Rectal smooth muscle tissue (tissue), 1 donor: ENCODE results near the gene IL36RN.

Experiments
- H3K27ac ChIP-seq: one replicate; pipeline ENCODE4 v1.7.0; 2013; ENCODE audit warnings: low read depth, low read length, inconsistent platforms
- H3K27me3 ChIP-seq: one replicate; pipeline ENCODE4 v1.7.0; 2013; ENCODE audit warnings: low read length; ENCODE audit not compliant: control insufficient read depth, insufficient read depth
- H3K36me3 ChIP-seq: one replicate; pipeline ENCODE4 v1.7.0; 2013; ENCODE audit warnings: low read length; ENCODE audit not compliant: control insufficient read depth, insufficient read depth
- H3K4me1 ChIP-seq: one replicate; pipeline ENCODE4 v1.7.0; 2013; ENCODE audit warnings: low read length; ENCODE audit not compliant: control insufficient read depth, insufficient read depth
- H3K4me3 ChIP-seq: one replicate; pipeline ENCODE4 v1.7.0; 2013; ENCODE audit warnings: low read length
- H3K9ac ChIP-seq: one replicate; pipeline ENCODE4 v1.7.0; 2013; ENCODE audit warnings: low read length

IL36RN gene

GRCh38 chr2:113025737-113026136 is 33.3 kb upstream of the IL36RN start:
- H3K27ac ChIP-seq: no peak overlapping the region
- no peaks in the 10 kb centered on the region for H3K36me3 ChIP-seq
- H3K4me3 ChIP-seq: no peak overlapping the region
- no peak overlapping the region for H3K9ac ChIP-seq
- H3K4me1 ChIP-seq: no peaks in the 10 kb centered on the region
- peaks cover 5% of the 10 kb centered on the region for H3K27me3 ChIP-seq

- Histone ChIP-seq H3K27me3 (peaks cover 5% of the 10 kb centered on the region), H3K36me3 (no peaks in the 10 kb centered on the region), H3K4me1 (no peaks in the 10 kb centered on the region), H3K9ac (no peak overlapping the region), H3K4me3 (no peak overlapping the region), H3K27ac (no peak overlapping the region)
These were observed 31.3 kb upstream of the IL36RN start for GRCh38 chr2:113027691-113028090.

DNA sequence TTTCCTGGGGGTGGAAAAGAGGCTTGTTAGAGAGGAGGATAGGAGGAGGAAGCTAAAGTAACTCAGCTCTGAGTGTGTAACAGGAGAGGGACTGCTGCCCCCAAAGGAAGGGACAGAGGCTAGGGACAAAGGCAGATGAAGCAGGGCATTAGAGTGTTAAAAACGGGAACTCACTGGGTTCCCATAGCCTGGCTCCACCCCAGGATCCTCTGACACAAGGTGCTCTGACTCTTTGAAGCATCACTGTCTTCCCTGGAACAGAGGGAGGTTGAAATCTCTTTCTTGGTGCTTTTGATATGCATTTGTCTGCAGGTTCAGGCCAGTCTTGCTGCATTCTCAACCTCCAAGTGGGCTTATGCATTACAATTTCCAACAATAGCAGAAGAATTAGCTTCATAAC is 30.9 kb upstream of the IL36RN start:
- Histone ChIP-seq H3K9ac (no peak overlapping the region), H3K4me1 (no peaks in the 10 kb centered on the region), H3K4me3 (no peak overlapping the region), H3K36me3 (no peaks in the 10 kb centered on the region), H3K27ac (no peak overlapping the region), H3K27me3 (peaks cover 5% of the 10 kb centered on the region)

DNA sequence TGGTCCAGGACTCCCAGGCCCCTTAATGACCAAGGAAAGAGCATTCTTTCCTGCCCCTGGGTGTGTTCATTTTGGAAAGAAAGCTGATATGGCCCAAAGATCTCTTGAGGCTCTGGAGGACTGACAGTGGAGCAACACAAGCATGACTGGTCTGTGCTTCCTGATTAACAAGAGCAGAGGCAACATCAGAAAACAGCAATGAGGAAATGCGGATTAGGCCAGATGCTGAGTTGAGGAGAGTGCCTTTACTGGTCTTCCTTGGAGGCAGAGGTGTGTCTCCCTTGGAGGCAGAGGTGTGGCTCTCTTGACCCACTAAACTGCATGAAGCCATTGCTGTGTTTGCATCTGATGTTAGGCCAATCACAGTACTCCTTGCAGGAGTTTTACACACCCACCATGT is 26.3 kb upstream of the IL36RN start:
- Histone ChIP-seq H3K36me3 (no peaks in the 10 kb centered on the region), H3K4me1 (no peaks in the 10 kb centered on the region), H3K27ac (no peak overlapping the region), H3K4me3 (no peak overlapping the region), H3K27me3 (peaks cover 5% of the 10 kb centered on the region), H3K9ac (no peak overlapping the region)

DNA sequence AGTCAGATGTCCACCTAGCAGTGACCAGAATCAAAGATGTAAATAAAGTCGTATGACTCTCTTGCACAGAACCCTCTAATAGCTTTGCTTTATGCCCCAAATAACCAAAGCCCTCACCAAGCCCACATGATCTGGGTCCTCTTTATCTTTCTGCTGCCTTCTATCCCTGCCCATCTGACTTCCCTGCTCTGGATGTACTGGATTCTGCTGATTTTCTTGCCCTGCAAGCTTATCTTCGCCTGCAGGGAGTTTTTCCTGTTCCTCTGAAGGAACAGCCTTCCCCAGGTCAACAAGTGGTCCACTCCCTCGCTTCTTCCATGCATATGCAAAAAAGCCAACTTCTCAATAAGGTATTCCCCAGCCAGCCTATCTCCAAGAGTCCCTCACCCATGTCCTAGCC is 25.0 kb upstream of the IL36RN start:
- H3K4me3 ChIP-seq: no peak overlapping the region
- H3K27ac ChIP-seq: no peak overlapping the region
- H3K36me3 ChIP-seq: no peaks in the 10 kb centered on the region
- no peak overlapping the region for H3K9ac ChIP-seq
- no peaks in the 10 kb centered on the region for H3K4me1 ChIP-seq
- peaks cover 4% of the 10 kb centered on the region for H3K27me3 ChIP-seq

DNA sequence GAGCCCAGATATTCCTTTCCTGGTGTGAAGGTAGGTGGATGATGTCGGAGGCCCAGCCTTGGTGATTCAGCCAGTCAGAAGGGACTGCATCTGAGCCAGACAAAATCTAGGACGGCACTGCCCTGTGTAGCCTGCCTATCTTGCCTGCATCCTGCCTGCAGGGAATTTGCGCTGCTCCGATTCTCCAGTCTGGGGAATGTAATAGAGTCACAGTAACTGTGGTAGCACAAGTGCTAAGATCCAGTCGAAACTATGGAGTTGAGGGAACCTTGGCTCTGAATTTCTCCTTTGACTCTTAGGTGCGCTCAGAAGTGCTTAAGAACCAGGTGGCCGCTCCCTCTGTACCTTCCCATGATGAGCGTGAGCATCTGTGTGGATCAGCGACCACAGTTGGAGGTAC is 22.2 kb upstream of the IL36RN start:
- no peak overlapping the region for H3K4me3 ChIP-seq

GRCh38 chr2:113038291-113038690 is 20.7 kb upstream of the IL36RN start:
- H3K4me3 ChIP-seq: no peak overlapping the region
- no peaks in the 10 kb centered on the region for H3K4me1 ChIP-seq
- no peak overlapping the region for H3K9ac ChIP-seq
- H3K27ac ChIP-seq: no peak overlapping the region
- no peaks in the 10 kb centered on the region for H3K36me3 ChIP-seq
- no peaks in the 10 kb centered on the region for H3K27me3 ChIP-seq

More for the DNA sequence above, 22.2 kb upstream of the IL36RN start:
- H3K4me1 ChIP-seq: no peaks in the 10 kb centered on the region
- no peak overlapping the region for H3K27ac ChIP-seq
- H3K9ac ChIP-seq: no peak overlapping the region
- no peaks in the 10 kb centered on the region for H3K36me3 ChIP-seq
- H3K27me3 ChIP-seq: no peaks in the 10 kb centered on the region

DNA sequence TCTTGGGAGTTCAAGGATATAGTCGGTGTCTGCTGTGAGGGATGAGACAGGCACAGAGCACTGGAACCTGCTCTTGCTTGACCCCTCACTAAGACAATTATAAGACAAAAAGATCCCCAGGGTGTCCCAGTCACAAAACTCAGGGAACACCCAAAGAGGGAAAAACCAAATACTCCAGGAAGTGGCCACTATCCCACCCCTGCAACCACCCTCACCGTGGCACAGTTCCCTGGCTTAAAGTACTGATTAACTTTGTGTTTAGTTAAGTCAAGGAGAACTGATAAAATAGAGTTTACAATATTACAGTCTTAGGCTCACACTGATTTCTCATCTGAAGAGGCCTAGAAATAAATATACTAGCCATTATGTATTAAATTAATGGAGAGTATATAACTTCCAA is 19.8 kb upstream of the IL36RN start:
- Histone ChIP-seq H3K4me3 (no peak overlapping the region), H3K9ac (no peak overlapping the region)

DNA sequence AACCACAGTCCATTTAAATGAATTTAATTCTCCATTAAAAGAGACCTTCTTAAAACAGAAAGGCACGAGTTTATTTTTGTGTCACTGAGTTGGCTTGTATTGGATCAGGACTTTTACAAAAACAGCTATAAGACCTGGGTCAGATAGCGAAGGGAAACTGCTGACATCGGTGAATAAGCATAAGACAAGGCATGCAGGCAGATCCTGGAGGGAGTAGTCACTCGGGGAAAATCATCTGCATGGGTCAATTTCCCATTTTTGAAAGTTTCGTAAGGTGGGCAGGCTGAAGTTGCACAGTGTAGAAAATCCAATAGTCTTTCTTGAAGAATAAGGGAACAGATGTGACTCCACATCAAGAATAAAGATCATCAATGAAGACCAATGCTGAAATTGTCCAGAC is 19.3 kb upstream of the IL36RN start:
- H3K27me3 ChIP-seq: no peaks in the 10 kb centered on the region
- H3K36me3 ChIP-seq: no peaks in the 10 kb centered on the region
- no peak overlapping the region for H3K9ac ChIP-seq
- H3K4me1 ChIP-seq: no peaks in the 10 kb centered on the region
- no peak overlapping the region for H3K27ac ChIP-seq
- H3K4me3 ChIP-seq: no peak overlapping the region

More for the DNA sequence above, 19.8 kb upstream of the IL36RN start:
- no peaks in the 10 kb centered on the region for H3K36me3 ChIP-seq
- H3K4me1 ChIP-seq: no peaks in the 10 kb centered on the region
- no peak overlapping the region for H3K27ac ChIP-seq
- H3K27me3 ChIP-seq: no peaks in the 10 kb centered on the region

GRCh38 chr2:113041871-113042270 is 17.1 kb upstream of the IL36RN start:
- H3K27ac ChIP-seq: no peak overlapping the region
- no peak overlapping the region for H3K9ac ChIP-seq
- no peaks in the 10 kb centered on the region for H3K27me3 ChIP-seq
- no peak overlapping the region for H3K4me3 ChIP-seq
- no peaks in the 10 kb centered on the region for H3K36me3 ChIP-seq
- no peaks in the 10 kb centered on the region for H3K4me1 ChIP-seq

GRCh38 chr2:113046465-113046864 is 12.5 kb upstream of the IL36RN start:
- no peak overlapping the region for H3K9ac ChIP-seq
- no peaks in the 10 kb centered on the region for H3K36me3 ChIP-seq
- no peak overlapping the region for H3K27ac ChIP-seq
- no peaks in the 10 kb centered on the region for H3K27me3 ChIP-seq
- no peaks in the 10 kb centered on the region for H3K4me1 ChIP-seq
- no peak overlapping the region for H3K4me3 ChIP-seq

- H3K4me3 ChIP-seq: no peak overlapping the region
- no peaks in the 10 kb centered on the region for H3K4me1 ChIP-seq
- H3K27me3 ChIP-seq: no peaks in the 10 kb centered on the region
- no peak overlapping the region for H3K9ac ChIP-seq
- no peak overlapping the region for H3K27ac ChIP-seq
- H3K36me3 ChIP-seq: no peaks in the 10 kb centered on the region
These were observed 7.8 kb upstream of the IL36RN start for GRCh38 chr2:113050921-113051895.

- H3K4me3 ChIP-seq: no peak within 1 kb of the TSS
- no peak within 1 kb of the TSS for H3K27ac ChIP-seq
- no peaks in the 10 kb centered on the region for H3K4me1 ChIP-seq
These were observed 6.5 kb upstream of the IL36RN start, which contains the start of gene IL36B for GRCh38 chr2:113052396-113052917. IL36B (minus strand) TSS chr2:113052867.

More at GRCh38 chr2:113052396-113052917, 6.5 kb upstream of the IL36RN start, which contains the start of gene IL36B:
- Histone ChIP-seq H3K36me3 (no peaks in the 10 kb centered on the region), H3K9ac (no peak within 1 kb of the TSS), H3K27me3 (no peaks in the 10 kb centered on the region)
